ENCODE results near the gene TBCC. TPM values are rescaled to one million over a fixed set of nuclear protein-coding genes. Genes with fewer than 3 reads are reported as not detected.

Gene TBCC
- total RNA-seq, 4 donors from 2014 or later, result 16.2 to 32.9 (median 24.8) TPM

DNA sequence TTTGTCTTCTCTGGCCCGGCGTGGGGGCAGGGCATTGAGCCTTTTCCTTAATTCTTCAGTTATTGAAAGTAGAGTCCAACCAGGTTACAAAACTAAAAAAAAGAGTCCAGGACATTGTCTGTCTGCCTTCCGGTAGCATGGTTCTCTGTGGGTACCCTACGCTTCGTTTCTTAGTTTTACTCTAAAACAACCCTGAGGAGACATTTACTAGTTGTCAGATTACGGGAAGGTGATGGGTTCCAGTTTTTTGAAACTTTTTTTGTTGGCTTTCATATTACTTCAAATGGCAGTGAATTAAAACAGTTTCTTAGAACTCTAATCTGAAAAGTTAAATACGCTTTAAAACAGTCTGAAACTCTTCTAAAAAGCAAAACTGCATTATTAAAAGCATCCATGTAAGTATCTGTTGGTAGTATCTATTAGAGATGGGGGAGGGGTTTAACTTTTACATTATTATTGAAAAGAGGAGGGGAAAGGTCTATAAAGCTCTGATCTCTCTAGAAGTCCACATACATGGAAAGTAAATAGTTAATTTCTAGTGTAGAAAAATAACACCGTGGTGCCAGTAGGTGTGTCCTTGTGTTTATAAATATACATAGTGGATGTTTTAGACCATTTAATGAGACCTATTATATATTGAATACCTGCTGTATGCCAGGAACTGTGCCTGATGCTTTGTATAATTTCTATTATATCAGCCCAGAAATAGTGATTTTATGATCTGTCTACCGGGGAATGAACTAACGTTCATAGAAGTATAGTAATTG is 38.2 kb upstream of the TBCC start:
- H3K27ac ChIP-seq, result peak overlapping the region; percentile 99 to 100 (median 99)
- 0% methylated on average over 10 of the region's 10 CpGs for WGBS, 2 donors
- intact Hi-C loops (cut with DNase I), result loop anchor here (5.0 kb wide), 1 partner anchor 37 kb away; the partner anchor contains the start of gene TBCC

DNA sequence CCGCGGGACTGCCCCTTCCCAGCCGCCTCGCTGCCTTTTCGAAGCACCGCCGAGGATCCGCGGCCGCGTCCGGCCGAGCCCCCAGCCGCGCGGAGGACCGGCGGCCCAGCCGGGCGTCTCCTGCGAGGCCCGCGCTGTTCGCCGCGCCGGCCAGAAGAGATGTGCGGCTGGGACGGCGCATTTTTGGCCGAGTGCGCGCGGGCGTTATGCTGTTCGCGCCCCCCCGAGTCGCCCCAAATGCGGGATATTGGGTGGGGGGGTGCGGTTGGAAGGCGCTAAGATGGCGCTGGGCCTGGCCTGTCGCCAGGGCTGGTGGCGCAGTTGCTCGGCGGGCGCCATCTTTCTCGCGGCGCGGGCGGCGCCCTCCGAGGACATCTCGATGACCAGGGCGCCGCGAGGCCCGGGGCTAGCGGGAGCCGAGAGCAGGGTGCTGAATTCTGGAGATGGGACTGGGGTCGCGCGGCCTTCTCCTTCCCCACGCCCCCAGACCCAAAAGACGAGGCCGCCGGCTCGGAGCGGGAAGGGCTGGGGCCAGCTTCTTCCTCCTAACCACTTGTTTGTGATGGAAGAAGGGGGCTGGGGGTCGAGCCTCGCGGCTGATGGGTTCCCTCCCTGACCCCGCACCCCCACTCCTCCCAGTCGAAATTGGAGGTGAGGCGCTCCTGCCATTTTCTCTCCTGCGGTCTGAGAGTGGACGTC is 37.4 kb upstream of the TBCC start:
- peak overlapping the region; percentile 78 to 94 (median 88) for H3K4me3 ChIP-seq
- no peaks in the 10 kb centered on the region for H3K27me3 ChIP-seq
- DNase-seq, result no peak
- no peak for TF ChIP-seq POLR2A (IDR thresholded peaks at IDR 0.05)
- TF ChIP-seq, protein P1, sequence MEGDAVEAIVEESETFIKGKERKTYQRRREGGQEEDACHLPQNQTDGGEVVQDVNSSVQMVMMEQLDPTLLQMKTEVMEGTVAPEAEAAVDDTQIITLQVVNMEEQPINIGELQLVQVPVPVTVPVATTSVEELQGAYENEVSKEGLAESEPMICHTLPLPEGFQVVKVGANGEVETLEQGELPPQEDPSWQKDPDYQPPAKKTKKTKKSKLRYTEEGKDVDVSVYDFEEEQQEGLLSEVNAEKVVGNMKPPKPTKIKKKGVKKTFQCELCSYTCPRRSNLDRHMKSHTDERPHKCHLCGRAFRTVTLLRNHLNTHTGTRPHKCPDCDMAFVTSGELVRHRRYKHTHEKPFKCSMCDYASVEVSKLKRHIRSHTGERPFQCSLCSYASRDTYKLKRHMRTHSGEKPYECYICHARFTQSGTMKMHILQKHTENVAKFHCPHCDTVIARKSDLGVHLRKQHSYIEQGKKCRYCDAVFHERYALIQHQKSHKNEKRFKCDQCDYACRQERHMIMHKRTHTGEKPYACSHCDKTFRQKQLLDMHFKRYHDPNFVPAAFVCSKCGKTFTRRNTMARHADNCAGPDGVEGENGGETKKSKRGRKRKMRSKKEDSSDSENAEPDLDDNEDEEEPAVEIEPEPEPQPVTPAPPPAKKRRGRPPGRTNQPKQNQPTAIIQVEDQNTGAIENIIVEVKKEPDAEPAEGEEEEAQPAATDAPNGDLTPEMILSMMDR (IDR thresholded peaks at IDR 0.05), result no peak
- H3K4me1 ChIP-seq, result peaks cover 2 to 73% (median 11%) of the 10 kb centered on the region in 3 donors
- H3K27ac ChIP-seq, result peak overlapping the region; percentile 99 to 100 (median 99)
- no peaks in the 10 kb centered on the region for H3K9me3 ChIP-seq
- WGBS, 2 donors, result 0% methylated on average over 2 of the region's 79 CpGs
- H3K36me3 ChIP-seq, result peaks cover 0 to 2% (median 0%) of the 10 kb centered on the region in 3 donors
- intact Hi-C loops (cut with DNase I), result loop anchor here (5.0 kb wide), 1 partner anchor 36 kb away; the partner anchor contains the start of gene TBCC

More for the DNA sequence above, 38.2 kb upstream of the TBCC start:
- Histone ChIP-seq H3K4me3 (peak overlapping the region; percentile 78 to 94 (median 88)), H3K36me3 (peaks cover 0 to 4% (median 0%) of the 10 kb centered on the region in 3 donors), H3K27me3 (no peaks in the 10 kb centered on the region), H3K4me1 (peaks cover 7 to 73% (median 17%) of the 10 kb centered on the region in 3 donors), H3K9me3 (no peaks in the 10 kb centered on the region)
- TF ChIP-seq, protein P1 (IDR thresholded peaks at IDR 0.05), result no peak
- TF ChIP-seq POLR2A (IDR thresholded peaks at IDR 0.05), result no peak
- DNase-seq, result no peak

DNA sequence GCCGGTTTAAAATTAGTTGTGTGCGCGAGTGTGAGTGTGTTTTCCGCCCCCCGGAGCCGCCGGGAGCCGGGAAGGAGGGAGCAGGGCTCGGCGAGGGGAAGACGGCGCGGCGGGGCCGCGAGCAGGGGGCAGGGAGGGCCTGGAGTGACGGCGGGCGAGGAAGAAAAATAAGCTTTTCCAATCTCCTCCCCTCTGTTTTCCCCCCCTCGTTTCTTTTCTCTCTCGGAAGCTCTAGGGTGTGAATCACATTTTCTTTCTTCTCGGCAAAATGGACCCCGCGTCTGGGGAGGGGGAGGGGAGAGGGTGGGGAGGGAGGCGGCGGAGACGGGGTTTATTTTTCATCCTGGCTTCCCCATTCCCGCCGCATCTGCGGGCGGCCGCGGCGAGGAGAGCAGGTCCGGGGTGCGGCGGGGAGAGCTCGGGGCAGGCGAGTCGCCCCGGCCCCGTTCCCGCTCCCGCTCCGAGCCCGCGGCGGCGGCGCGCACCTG is 36.8 kb upstream of the TBCC start:
- TF ChIP-seq, protein P1 (IDR thresholded peaks at IDR 0.05), result no peak
- TF ChIP-seq POLR2A (IDR thresholded peaks at IDR 0.05), result peak in 3 of 4 donors; percentile 28 to 91 (median 82)
- H3K27ac ChIP-seq, result peak overlapping the region; percentile 99 to 100 (median 99)
- no peaks in the 10 kb centered on the region for H3K27me3 ChIP-seq
- H3K9me3 ChIP-seq, result no peaks in the 10 kb centered on the region
- no peak for DNase-seq
- WGBS, 2 donors, result 0% methylated on average over 14 to 23 of the region's 51 CpGs
- intact Hi-C loops (cut with DNase I), result loop anchor here (5.0 kb wide), 1 partner anchor 35 kb away; the partner anchor contains the start of gene TBCC
- peaks cover 0 to 73% (median 11%) of the 10 kb centered on the region in 3 donors for H3K4me1 ChIP-seq
- H3K4me3 ChIP-seq, result peak overlapping the region; percentile 78 to 94 (median 88)
- no peaks in the 10 kb centered on the region for H3K36me3 ChIP-seq

DNA sequence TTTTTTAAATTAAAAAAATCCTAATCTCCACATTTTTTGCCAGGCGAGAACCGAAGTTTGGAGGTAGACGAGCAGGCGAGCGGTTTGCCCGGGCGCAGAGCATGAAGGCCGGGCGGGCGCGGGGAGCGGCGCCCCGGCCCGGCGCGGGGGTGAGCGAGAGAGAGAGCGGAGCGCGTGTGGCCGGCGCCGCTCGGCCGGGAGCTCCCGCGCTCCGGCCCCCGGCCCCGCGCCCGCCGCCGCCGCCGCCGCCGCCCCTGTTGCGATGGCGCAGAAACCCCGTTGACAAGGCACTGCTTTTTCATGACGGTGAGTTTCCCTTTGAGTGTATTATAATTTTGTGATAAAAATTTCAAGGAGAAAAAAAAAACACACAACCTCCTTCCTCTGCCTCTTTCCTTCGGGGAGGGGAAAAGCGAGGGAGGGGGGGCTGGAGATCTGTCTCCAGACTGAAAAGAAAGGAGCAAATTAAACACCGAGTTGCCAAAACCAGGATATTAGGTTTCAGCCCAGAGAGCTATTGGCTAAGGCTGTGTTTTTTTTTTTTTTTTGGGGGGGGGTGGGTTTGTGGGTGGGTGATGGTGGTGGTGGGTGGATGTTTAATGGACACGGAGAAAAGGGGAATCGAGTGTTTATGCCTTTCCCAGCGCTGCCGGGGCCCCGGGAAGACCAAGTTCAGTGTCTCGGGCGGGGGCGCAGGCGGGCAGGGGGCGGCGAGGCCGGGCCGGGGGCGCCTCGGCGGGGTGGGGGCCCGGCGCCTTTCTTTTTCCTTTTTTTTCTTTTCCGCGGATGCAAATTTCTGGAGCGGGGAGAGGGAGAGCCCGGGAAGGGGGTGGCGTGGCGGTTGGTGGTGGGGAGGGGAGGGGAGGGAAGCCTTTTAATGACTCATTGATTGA is 36.1 kb upstream of the TBCC start, which contains the start of gene BICRAL:
TSS of gene BICRAL (plus strand) at position 257 of the 893 bp plus-strand sequence. CDS start 39,971 bp downstream, outside the sequence.
- H3K4me1 ChIP-seq, result peaks cover 0 to 73% (median 11%) of the 10 kb centered on the region in 3 donors
- no peaks in the 10 kb centered on the region for H3K9me3 ChIP-seq
- no peaks in the 10 kb centered on the region for H3K36me3 ChIP-seq
- H3K27me3 ChIP-seq, result no peaks in the 10 kb centered on the region
- DNase-seq, result no peak
- intact Hi-C loops (cut with DNase I), result loop anchor here (5.0 kb wide), 1 partner anchor 35 kb away; the partner anchor contains the start of gene TBCC
- 0 to 1% methylated on average over 6 to 22 of the region's 70 CpGs for WGBS, 2 donors
- H3K27ac ChIP-seq, result peak within 1 kb of the TSS; percentile 99 to 100 (median 99)
- H3K4me3 ChIP-seq, result peak within 1 kb of the TSS; percentile 78 to 94 (median 88)
- TF ChIP-seq, protein P1 (IDR thresholded peaks at IDR 0.05), result no peak
- no peak for TF ChIP-seq POLR2A (IDR thresholded peaks at IDR 0.05)

Data from esophagus squamous epithelium (tissue), 5 donors.